Ovary (tissue), 9 donors: ENCODE data around the gene CAMTA1. TPM values are rescaled to one million over a fixed set of nuclear protein-coding genes. Genes with fewer than 3 reads are reported as not detected.

ENCODE experiments used
- DNase-seq, 5 donors: peaks; one replicate each; pipeline ENCODE4 v3.0.0-alpha.2; 2019 to 2020
- H3K27ac ChIP-seq, 2 donors: fragments of 200-600 bp; one replicate each; pipeline versions ENCODE4 v1.5.1 to v1.8.0; 2019 to 2022
- H3K27me3 ChIP-seq: fragments of 200-600 bp; one replicate; pipeline ENCODE4 v1.8.0; 2022
- H3K36me3 ChIP-seq: fragments of 200-600 bp; sonication (generic); one replicate; pipeline ENCODE4 v1.5.1; 2019
- H3K4me1 ChIP-seq: one replicate; pipeline ENCODE4 v1.8.1; 2013; ENCODE audit warnings: mild to moderate bottlenecking, moderate library complexity; ENCODE audit not compliant: insufficient read depth
- H3K4me3 ChIP-seq: fragments of 200-600 bp; sonication (generic); one replicate; pipeline ENCODE4 v1.5.1; 2017
- H3K9me3 ChIP-seq, 2 donors: fragments of 200-600 bp in 1 of 2; sonication (generic) in 1 of 2; one replicate each; pipeline versions ENCODE4 v1.5.1 to v1.8.1; 2013 to 2019; ENCODE audit warnings: mild to moderate bottlenecking in 1 of 2, moderate library complexity in 1 of 2
- CTCF ChIP-seq, 3 donors: fragments of 450-650 bp in 2 of 3; fragments of 200-600 bp in 1 of 3; IDR thresholded peaks; one replicate each; pipeline versions ENCODE4 v1.5.1 to v1.8.0; 2016 to 2022; ENCODE audit warnings: antibody characterized with exemption in 3 of 3, mild to moderate bottlenecking in 1 of 3
- EP300 ChIP-seq: sonication (generic); formaldehyde crosslinking; IDR thresholded peaks from one replicate; pipeline ENCODE4 v1.6.1; 2017; ENCODE audit warnings: antibody characterized with exemption
- POLR2A ChIP-seq: fragments of 450-650 bp; IDR thresholded peaks from one replicate; pipeline ENCODE4 v1.6.1; 2017; ENCODE audit warnings: antibody characterized with exemption, mild to moderate bottlenecking, moderate library complexity
- WGBS, 3 donors: extraction: QIAGEN DNeasy Blood & Tissue Kit in 1 of 3; methylation state at CpG; one replicate each; pipeline versions ENCODE4 v1.1.5 to v1.1.7; 2013 to 2017; 5-methylcytosine and 5-hydroxymethylcytosine counted together
- intact Hi-C, 4 donors: fragments of 100-400 bp; cut with DNase I; formaldehyde crosslinking; loops; one replicate each; pipeline versions ENCODE4 v1.11.0 to v1.15.1; 2022 to 2023
- polyA plus RNA-seq, 2 donors: library from polyadenylated mRNA; stranded (reverse); fragments of 200-250 nt in 1 of 2; fragments of 350-450 nt in 1 of 2; fragmentation: Illumina TruSeq in 1 of 2; extraction: RNeasy Lipid Tissue Mini Kit (QIAGEN cat#74804) in 1 of 2; gene quantifications; one replicate each; pipeline ENCODE4 v1.2.3, GENCODE V29; 2013 to 2014
- total RNA-seq, 7 donors: library from RNA; depleted of rRNA in 2 of 7; stranded (reverse); fragments of >200 nt in 2 of 7; fragmentation: NEBNext Ultra II Directional in 3 of 7; extraction: Animal tissue kit (Norgen Biotek cat#: 25700) in 3 of 7; gene quantifications; one replicate each; pipeline versions ENCODE4 v1.1.0 to v1.2.4, GENCODE V29; 2016 to 2023
- donor health status: DM: no; HTN: no; CAD: no; lungs with moderate emphysema.
- donor health status: DM: no; HTN: no; CAD: no.
- donor health status: Bipolar disorder and iron deficiency.
- donor health status: DM: yes; HTN: yes; CAD: no.
- donor health status: DM: no; HTN: no; CAD: no.
- donor health status: DM: yes; HTN: yes; CAD: no.

The CAMTA1 gene
- total and polyA plus RNA-seq, 9 donors = 51.1 to 150 (median 67.4) TPM

- no peaks in the 10 kb centered on the region for H3K9me3 ChIP-seq
- H3K4me1 ChIP-seq = no peaks in the 10 kb centered on the region
- TF ChIP-seq POLR2A (no peak), EP300 (no peak), CTCF (IDR thresholded peaks at IDR 0.05) (no peak)
- H3K27me3 ChIP-seq = no peaks in the 10 kb centered on the region
- H3K36me3 ChIP-seq = no peaks in the 10 kb centered on the region
- intact Hi-C loops = no loop called here
- H3K27ac ChIP-seq = no peak overlapping the region
- no peak for DNase-seq
- 54 to 61% (median 56%) methylated on average over 17 of the region's 17 CpGs for WGBS, 3 donors
- H3K4me3 ChIP-seq = no peak overlapping the region
These were observed 642.5 kb downstream of the CAMTA1 start for GRCh38 chr1:7427605-7428300.

- Histone ChIP-seq H3K4me1 (no peaks in the 10 kb centered on the region), H3K27me3 (no peaks in the 10 kb centered on the region), H3K4me3 (no peak overlapping the region), H3K27ac (no peak overlapping the region), H3K36me3 (no peaks in the 10 kb centered on the region), H3K9me3 (no peaks in the 10 kb centered on the region)
- intact Hi-C loops = no loop called here
- TF ChIP-seq POLR2A = no peak
- TF ChIP-seq CTCF (IDR thresholded peaks at IDR 0.05) = no peak
- TF ChIP-seq EP300 = no peak
- WGBS, 3 donors = 97 to 99% (median 98%) methylated on average over 3 of the region's 3 CpGs
- DNase-seq = no peak
These were observed 644.0 kb downstream of the CAMTA1 start for GRCh38 chr1:7429290-7429689.

- TF ChIP-seq EP300 (no peak), POLR2A (no peak), CTCF (IDR thresholded peaks at IDR 0.05) (no peak)
- WGBS, 3 donors = 83% methylated on average over 7 of the region's 7 CpGs
- Histone ChIP-seq H3K4me3 (no peak overlapping the region), H3K36me3 (no peaks in the 10 kb centered on the region), H3K9me3 (no peaks in the 10 kb centered on the region), H3K4me1 (no peaks in the 10 kb centered on the region), H3K27ac (no peak overlapping the region), H3K27me3 (no peaks in the 10 kb centered on the region)
- DNase-seq = no peak
- intact Hi-C loops = no loop called here
These were observed 644.9 kb downstream of the CAMTA1 start for GRCh38 chr1:7430047-7430608.

GRCh38 chr1:7430691-7431090 lies 645.4 kb downstream of the CAMTA1 start:
- DNase-seq = no peak
- Histone ChIP-seq H3K27me3 (no peaks in the 10 kb centered on the region), H3K27ac (no peak overlapping the region), H3K36me3 (no peaks in the 10 kb centered on the region), H3K9me3 (no peaks in the 10 kb centered on the region), H3K4me3 (no peak overlapping the region), H3K4me1 (no peaks in the 10 kb centered on the region)
- WGBS, 3 donors = 76 to 92% (median 87%) methylated on average over 1 of the region's 1 CpG
- intact Hi-C loops = no loop called here
- no peak for TF ChIP-seq CTCF (IDR thresholded peaks at IDR 0.05)
- no peak for TF ChIP-seq POLR2A
- no peak for TF ChIP-seq EP300
